Mucosa of stomach (tissue), 1 donor: ENCODE data around the gene DHX9.

Experiments used
- H3K27me3 ChIP-seq: one replicate; pipeline ENCODE4 v1.7.0; 2013; ENCODE audit warnings: mild to moderate bottlenecking, low read length; ENCODE audit not compliant: control insufficient read depth, insufficient read depth
- H3K36me3 ChIP-seq: one replicate; pipeline ENCODE4 v1.7.0; 2013; ENCODE audit warnings: low read length; ENCODE audit not compliant: control insufficient read depth, insufficient read depth
- H3K4me1 ChIP-seq: one replicate; pipeline ENCODE4 v1.7.0; 2013; ENCODE audit warnings: mild to moderate bottlenecking, low read length; ENCODE audit not compliant: control insufficient read depth, insufficient read depth
- H3K4me3 ChIP-seq: one replicate; pipeline ENCODE4 v1.7.0; 2013; ENCODE audit warnings: low read length
- H3K9ac ChIP-seq: one replicate; pipeline ENCODE4 v1.7.0; 2013; ENCODE audit warnings: mild to moderate bottlenecking, low read length, moderate library complexity
- H3K9me3 ChIP-seq: one replicate; pipeline ENCODE4 v1.7.0; 2013; ENCODE audit warnings: mild to moderate bottlenecking, low read length, moderate library complexity; ENCODE audit not compliant: control insufficient read depth
- donor health status: Pancreatic carcinoma.

Gene DHX9

DNA sequence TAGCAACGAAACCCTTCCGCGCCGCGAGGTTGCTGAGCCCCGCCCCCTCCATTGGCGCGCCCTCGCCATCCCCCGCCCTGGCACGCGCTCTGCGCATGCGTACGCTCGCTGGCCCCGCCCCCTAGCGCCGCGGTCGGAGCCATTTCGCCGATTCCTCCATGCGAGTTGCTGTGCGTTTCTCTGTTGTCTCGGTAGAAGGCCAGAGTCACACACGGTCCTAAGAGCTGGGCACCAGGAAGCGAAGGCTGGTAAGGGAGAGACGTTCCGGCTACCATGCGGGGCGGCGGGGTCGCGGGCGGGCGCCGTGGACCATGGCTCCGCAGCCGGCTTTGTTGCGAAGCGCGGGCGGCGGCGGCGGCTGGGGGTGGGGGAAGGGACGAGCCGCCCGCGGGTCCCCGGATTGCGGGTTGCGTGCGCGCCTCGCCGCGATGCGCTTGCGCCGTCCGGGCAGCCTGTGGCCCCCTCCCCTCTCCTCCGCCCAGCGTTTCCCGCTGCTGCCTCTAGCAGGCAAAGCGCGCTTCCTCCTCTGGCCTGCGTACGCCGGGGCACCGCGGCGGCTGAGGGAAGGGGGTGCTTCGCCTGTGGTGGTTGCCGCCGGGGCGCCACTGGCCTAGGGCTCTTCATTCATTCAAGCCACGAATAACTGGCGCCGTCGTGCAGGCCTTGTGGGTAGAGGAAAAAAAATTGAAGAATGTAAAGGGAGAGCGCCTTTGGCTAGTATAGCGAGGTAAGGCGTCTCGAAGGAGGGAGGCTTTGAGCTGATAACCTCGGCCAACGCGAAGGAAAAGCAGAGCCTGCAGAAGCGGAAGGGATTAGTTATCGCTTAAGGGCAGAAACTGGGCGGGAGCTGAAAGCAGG is at the start of gene DHX9:
DHX9 (plus strand) TSS at position 139 of the 858 bp plus-strand sequence. CDS start 3,220 bp downstream, outside the sequence.
- Histone ChIP-seq H3K36me3 (no peaks in the 10 kb centered on the region), H3K9ac (peak within 1 kb of the TSS; percentile 71), H3K27me3 (no peaks in the 10 kb centered on the region), H3K4me1 (peaks cover 4% of the 10 kb centered on the region), H3K4me3 (peak within 1 kb of the TSS; percentile 38), H3K9me3 (no peaks in the 10 kb centered on the region)

DNA sequence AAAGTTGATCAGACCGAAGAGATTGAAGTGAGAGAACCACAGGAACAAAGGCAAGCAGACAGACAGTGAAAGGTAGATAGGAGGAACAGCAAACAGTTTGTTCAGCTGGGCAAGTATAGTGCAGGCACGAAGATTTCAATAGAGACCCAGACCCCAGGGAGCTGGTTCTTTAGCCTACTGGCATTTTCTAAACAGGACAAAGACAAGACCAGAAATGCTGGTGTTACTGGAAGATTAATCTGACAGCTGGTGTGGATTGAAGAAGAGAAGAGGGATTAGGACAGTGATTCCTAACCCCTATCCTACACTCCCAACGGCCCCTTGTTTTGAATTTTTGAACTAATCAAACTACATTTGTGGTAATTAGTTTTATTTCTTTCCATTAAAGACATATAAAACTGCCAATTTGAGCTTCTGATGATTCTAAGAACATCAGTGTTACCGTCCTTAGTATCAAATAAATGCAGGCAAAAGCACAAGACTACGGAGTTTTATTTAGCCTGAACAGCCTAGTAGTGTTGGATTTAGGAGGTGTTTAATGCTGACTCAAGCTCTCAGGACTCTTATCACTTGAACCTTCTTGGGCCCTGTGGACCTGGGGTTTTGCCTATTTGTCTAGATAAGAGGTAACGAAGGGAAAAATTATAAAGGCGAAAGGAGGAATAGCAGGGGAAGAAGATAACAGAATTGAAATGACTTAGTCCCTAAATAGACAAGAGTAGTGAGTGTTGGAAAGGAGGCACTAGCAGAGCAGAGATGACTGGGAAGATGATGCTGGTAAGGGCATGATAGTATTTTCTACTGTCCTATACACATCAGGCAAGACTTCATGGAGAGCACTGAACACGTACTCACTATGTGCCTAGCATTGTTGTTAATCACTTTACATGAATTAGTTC is 47.6 kb upstream of the DHX9 start:
- Histone ChIP-seq H3K4me3 (no peak overlapping the region), H3K9me3 (no peaks in the 10 kb centered on the region), H3K4me1 (peaks cover 10% of the 10 kb centered on the region), H3K9ac (no peak overlapping the region), H3K36me3 (no peaks in the 10 kb centered on the region), H3K27me3 (no peaks in the 10 kb centered on the region)

DNA sequence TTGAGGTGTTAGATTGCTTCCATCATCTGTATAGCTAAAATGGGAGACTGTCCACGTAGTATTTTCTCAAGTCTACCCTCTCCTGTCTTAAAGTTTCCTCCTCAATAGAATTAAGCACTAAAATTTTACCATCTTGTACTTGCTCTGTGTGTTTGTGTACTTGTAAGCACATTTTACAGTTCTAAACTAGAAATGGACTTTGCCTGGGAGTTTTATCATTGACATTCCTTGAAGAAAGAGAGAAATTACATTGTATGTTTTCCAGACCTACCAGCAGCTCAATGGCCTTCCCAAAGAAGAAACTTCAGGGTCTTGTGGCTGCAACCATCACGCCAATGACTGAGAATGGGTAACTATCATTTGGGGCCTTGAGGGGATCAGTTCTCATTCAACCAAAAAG is 45.1 kb upstream of the DHX9 start:
- no peak overlapping the region for H3K4me3 ChIP-seq
- H3K4me1 ChIP-seq: peaks cover 10% of the 10 kb centered on the region
- H3K36me3 ChIP-seq: no peaks in the 10 kb centered on the region
- no peak overlapping the region for H3K9ac ChIP-seq
- H3K27me3 ChIP-seq: no peaks in the 10 kb centered on the region
- H3K9me3 ChIP-seq: no peaks in the 10 kb centered on the region

DNA sequence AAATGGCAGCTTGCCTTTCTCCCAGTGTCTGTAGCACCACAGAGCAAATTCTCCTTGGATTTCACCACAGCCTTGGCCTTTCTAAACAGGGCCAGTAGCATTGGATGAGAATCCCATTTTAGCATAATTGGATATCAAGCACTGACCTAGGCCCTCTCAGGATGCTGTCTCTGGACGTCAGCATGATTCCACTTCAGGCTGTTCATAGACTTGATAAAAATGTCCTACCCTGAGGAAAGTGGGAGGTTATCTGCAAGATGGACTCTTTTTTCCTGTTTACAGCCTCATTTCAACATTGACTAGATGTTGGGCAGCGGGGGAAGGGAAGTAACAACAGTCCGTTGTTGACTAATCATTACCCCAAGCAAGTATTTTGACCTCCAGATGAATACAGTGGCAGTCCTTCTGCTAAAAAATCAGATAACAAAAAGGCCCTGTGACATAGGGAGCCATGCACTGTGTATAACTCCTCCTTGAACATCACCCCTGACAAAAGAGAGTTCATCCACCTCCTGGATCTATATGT is 44.4 kb upstream of the DHX9 start:
- Histone ChIP-seq H3K9ac (no peak overlapping the region), H3K4me1 (peaks cover 10% of the 10 kb centered on the region), H3K36me3 (no peaks in the 10 kb centered on the region), H3K9me3 (no peaks in the 10 kb centered on the region), H3K27me3 (no peaks in the 10 kb centered on the region), H3K4me3 (no peak overlapping the region)

DNA sequence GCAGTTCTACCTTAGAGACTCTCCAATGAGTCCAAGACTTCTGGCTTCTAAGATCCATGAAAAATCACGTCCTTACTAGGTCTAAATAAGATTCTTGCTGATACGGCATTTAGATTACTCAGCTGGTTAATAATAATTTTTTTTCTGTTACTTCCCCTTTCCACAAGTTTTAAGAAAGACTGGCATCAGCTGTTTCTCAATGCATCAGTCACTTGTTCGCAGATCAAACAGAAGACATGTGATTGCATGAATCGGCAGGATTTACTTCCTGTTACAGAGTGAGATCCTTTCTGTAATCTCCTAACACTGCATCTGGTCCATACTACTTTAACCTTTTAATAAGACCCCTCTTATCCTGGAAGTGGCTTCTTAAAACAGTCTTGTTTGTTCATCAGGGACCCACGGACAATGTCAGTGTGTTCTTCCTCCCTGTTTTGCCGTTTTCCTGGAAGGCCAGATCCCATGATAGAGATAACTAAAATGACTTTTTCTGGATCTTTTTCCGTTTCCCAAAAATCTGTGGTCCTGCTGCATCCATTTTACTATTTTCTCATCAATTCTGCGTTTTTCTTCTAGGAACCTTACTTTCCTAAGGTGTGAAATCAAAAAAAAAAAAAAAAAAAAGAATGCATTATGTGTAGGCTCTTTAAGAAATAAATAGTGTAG is 43.5 kb upstream of the DHX9 start:
- Histone ChIP-seq H3K4me1 (peaks cover 5% of the 10 kb centered on the region), H3K36me3 (no peaks in the 10 kb centered on the region), H3K4me3 (no peak overlapping the region), H3K9me3 (no peaks in the 10 kb centered on the region), H3K27me3 (no peaks in the 10 kb centered on the region), H3K9ac (no peak overlapping the region)

DNA sequence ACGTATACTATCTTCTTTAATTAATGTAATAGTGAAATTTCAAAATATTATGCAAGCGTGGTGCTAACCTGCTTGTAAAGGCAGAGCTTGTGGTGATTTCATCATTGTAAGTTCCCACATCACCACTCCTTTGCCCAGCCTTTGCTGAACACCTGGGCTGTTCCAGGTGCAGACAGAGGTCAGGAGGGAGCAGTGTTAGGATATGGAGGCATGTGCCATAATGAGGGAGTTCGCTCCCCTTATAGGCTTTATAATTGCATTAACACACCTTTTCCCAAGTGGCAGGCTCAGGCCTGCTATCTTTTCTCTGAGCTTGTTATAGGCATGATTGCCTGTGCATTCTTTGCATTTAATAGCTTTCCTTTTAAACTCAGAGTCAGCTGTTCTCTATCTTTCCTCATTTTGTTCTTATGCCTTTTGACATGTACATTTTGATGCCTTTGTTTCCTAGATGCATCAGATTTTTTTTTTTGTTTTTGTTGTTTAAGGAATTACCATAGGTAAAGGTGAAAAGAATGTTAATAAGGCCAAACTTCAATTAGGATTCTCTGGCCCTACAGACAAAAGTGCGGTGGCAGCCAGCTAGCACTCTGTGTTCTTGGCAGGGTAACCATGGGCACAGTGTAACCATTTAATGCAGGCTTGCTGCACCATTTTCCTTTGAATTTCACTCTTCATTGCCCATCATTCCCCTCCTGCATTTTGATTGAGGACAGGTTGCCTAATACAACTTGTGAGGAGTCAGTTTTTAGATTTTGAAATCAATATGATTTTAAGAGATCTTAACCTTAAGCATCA is 36.9 kb upstream of the DHX9 start:
- H3K27me3 ChIP-seq: no peaks in the 10 kb centered on the region
- H3K9ac ChIP-seq: no peak overlapping the region
- no peaks in the 10 kb centered on the region for H3K9me3 ChIP-seq
- H3K4me1 ChIP-seq: no peaks in the 10 kb centered on the region
- no peaks in the 10 kb centered on the region for H3K36me3 ChIP-seq
- no peak overlapping the region for H3K4me3 ChIP-seq

DNA sequence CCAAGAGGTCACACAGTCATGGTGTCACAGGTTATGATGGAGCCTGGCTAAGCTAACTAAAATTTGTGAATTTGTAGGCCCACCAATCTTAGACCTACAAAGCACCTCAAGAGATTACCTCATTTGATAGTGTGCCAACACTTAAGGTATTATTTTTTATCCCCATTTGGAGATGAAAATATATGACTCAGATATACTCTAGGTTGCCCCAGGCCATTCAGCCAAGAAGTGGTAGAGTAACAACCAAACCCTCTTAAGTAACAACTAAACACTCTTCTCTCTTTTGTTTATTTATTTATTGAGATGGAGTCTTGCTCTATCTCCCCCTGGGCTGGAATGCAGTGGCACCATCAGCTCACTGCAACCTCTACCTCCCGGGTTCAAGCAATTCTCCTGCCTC is 35.3 kb upstream of the DHX9 start:
- H3K9ac ChIP-seq: no peak overlapping the region
- no peaks in the 10 kb centered on the region for H3K9me3 ChIP-seq
- H3K4me1 ChIP-seq: no peaks in the 10 kb centered on the region
- H3K27me3 ChIP-seq: no peaks in the 10 kb centered on the region
- no peak overlapping the region for H3K4me3 ChIP-seq
- no peaks in the 10 kb centered on the region for H3K36me3 ChIP-seq

DNA sequence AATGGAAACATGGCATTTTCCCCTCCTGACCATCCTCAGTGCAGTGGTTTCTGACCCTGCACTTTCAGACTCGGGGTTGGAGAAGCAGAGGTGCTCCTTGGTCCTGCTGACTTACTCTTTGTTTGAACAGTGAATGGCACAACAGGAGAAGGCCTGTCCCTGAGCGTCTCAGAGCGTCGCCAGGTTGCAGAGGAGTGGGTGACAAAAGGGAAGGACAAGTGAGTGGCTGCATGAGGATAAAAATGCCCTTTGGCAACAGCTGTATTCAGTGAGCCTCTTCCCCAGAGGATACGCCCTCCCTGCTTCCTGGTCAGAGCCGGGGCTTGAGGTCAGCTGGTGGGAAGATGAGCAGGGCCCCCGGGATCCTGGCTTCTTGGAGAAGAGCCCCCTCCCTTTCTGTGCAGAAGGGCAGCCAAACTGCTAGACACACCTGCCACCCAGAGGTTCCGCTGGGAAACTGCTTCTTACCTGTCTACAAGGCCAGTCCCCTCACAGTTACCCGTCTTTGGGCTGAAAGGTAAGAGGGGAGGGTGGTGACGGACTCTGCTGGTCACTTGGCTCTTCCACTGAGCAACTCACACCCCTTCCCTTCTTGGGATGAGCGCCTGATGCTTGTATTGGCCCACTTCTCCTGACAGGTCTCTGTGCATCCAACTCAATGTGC is 33.0 kb upstream of the DHX9 start:
- H3K4me3 ChIP-seq: no peak overlapping the region

DNA sequence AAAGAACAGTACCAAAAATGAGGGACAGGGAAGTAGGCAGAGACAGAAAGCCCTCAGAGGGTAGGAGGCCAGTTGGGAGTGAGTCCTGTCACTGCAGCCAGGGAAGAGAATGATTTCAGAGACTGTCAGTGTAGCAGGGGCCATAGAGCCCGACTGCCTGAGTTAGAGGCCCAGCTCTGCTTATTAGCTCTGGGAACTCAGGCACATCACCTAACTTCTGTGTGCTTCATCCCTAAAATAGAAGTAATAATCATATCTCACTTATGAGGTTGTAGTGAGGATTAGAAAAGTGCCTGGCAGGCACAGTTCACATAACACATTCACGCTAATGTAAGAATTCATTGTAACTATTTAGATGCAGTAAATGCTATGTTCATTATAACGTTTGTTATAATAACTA is 31.2 kb upstream of the DHX9 start:
- no peak overlapping the region for H3K4me3 ChIP-seq
- H3K36me3 ChIP-seq: no peaks in the 10 kb centered on the region
- no peaks in the 10 kb centered on the region for H3K27me3 ChIP-seq
- H3K4me1 ChIP-seq: no peaks in the 10 kb centered on the region
- H3K9me3 ChIP-seq: no peaks in the 10 kb centered on the region
- H3K9ac ChIP-seq: no peak overlapping the region

More for the DNA sequence above, 33.0 kb upstream of the DHX9 start:
- Histone ChIP-seq H3K27me3 (no peaks in the 10 kb centered on the region), H3K9ac (no peak overlapping the region), H3K9me3 (no peaks in the 10 kb centered on the region), H3K4me1 (no peaks in the 10 kb centered on the region), H3K36me3 (no peaks in the 10 kb centered on the region)

DNA sequence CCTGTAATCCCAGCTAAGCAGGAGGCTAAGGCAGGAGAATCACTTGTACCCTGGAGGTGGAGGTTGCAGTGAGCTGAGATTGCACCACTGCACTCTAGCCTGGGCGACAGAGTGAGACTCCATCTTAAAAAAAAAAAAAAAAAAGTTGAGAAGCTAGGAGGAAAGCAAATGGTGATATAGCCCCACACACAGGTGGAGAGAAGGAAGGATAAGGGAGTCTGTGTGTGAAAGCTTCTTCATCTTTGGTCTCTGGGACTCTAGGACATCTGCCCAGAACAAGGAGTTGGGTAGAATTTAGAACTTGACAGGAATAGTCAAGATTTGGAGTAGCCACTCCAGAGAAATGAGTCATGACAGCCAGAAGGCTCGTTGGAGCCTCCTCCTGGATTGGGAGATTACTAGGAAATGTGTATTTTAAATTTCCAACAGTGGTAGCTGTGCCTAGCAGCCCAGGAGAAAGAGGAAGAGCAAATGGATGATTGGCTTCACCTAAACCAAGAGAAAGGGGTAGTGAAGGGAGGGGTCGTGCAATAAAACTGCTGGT is 29.7 kb upstream of the DHX9 start:
- H3K27me3 ChIP-seq: no peaks in the 10 kb centered on the region
- H3K36me3 ChIP-seq: no peaks in the 10 kb centered on the region
- no peak overlapping the region for H3K4me3 ChIP-seq

More for the DNA sequence above, 29.7 kb upstream of the DHX9 start:
- Histone ChIP-seq H3K9ac (no peak overlapping the region), H3K9me3 (no peaks in the 10 kb centered on the region), H3K4me1 (no peaks in the 10 kb centered on the region)
